NCI-H2196 treated with DMSO at 0.1 percent for 48 hours (cell line): Measurements from ENCODE around the gene MAP7D2.

Experiments
- DNase-seq: peaks from one replicate; lab custom pipeline; 2025; ENCODE audit not compliant: unreplicated experiment; lab: John Stamatoyannopoulos, UW

The MAP7D2 gene

DNA sequence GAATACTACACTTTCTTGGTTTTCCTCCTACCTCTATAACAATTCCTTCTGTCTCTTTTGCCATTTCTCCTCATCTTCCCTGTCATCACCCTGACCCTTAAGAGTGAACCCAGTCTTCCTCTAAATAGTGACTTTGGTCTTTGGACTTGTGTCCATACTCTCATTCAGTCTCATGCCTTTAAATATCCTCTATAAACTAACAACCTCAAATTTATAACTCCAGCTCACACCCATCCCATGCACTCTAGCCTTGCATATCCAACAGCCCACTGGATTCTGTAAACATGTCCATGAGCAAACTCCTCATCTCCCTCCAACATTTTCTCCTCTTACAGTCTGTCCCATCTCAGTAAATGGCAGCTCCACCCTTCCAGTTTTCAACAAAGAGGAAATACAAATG lies 140.9 kb downstream of the MAP7D2 start:
- DNase-seq = no peak

DNA sequence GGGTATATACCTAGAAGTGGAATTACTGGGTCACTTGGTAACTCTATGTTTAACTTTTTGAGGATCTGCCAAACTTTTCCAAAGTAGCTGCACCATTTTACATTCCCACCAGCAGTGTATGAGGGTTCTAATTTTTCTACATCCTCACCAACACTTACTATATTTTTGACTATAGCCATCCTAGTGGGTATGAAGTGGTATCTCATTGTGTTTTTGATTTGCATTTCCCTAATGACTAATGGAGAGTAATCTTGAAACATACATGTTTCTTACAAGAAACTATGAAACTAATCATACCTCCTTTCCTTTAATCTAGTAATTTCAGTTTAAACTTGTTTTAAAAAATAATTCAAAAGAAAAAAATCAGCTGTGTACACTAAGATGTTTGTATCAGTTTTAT lies 143.7 kb downstream of the MAP7D2 start:
- no peak for DNase-seq

- no peak for DNase-seq
Measured at GRCh38 chrX:19968276-19968675, 148.4 kb downstream of the MAP7D2 start.

GRCh38 chrX:19966056-19966455 lies 150.7 kb downstream of the MAP7D2 start:
- no peak for DNase-seq

GRCh38 chrX:19964017-19964710 lies 152.5 kb downstream of the MAP7D2 start:
- DNase-seq = no peak

DNA sequence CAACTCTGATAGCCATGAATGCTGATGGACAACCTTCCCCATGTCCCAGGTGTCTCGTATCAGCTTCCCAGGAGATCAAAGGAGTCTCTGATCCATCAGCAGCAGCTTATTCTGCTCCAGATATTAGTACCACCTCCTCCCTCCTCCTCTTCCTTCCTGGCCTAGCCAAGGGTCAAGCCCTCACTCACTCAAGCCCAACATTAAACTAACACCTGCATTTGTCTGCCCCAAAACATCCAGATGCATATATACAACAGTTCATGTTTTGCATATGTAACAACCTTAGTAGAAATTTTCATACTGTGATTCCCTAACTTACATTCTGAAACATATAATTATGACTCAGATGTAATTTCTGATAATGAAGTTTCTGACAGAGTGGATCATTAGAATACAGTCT lies 155.8 kb downstream of the MAP7D2 start:
- DNase-seq = no peak

GRCh38 chrX:19958552-19959486 lies 157.9 kb downstream of the MAP7D2 start:
- no peak for DNase-seq

- no peak for DNase-seq
Measured at GRCh38 chrX:19956923-19957322, 159.8 kb downstream of the MAP7D2 start.
